ENCODE data around the gene SEC14L2. TPM values are rescaled to one million over a fixed set of nuclear protein-coding genes. Genes with fewer than 3 reads are reported as not detected.

The SEC14L2 gene
- total RNA-seq, 4 donors from 2014 or later = 7.8 to 45.9 (median 23.1) TPM; not detected in 1

- H3K27me3 ChIP-seq = no peaks in the 10 kb centered on the region
- H3K4me3 ChIP-seq = peak overlapping the region; percentile 46 to 66
- H3K27ac ChIP-seq = peak overlapping the region; percentile 83 to 86
- no peak for TF ChIP-seq CTCF (IDR thresholded peaks at IDR 0.05)
- TF ChIP-seq POLR2A (IDR thresholded peaks at IDR 0.05) = no peak
- intact Hi-C loops (cut with DNase I; ENCODE audit: low total_unique reads) = loop anchor here (5.0 kb wide), 2 partner anchors 99 to 124 kb away; partner anchors contain the start of gene CASTOR1
- DNase-seq = peak in 1 of 2 donors; percentile 45
- no peaks in the 10 kb centered on the region for H3K36me3 ChIP-seq
- peaks cover 0 to 4% of the 10 kb centered on the region in 2 donors for H3K4me1 ChIP-seq
- H3K9me3 ChIP-seq = no peaks in the 10 kb centered on the region
Observed at GRCh38 chr22:30386608-30386959, 10.2 kb upstream of the SEC14L2 start.

- peak in 1 of 2 donors; percentile 37 for TF ChIP-seq POLR2A (IDR thresholded peaks at IDR 0.05)
- TF ChIP-seq CTCF (IDR thresholded peaks at IDR 0.05) = peak; percentile 95 to 97 (median 96)
- Histone ChIP-seq H3K9me3 (no peaks in the 10 kb centered on the region), H3K4me1 (peaks cover 0 to 4% of the 10 kb centered on the region in 2 donors), H3K4me3 (peak within 1 kb of the TSS; percentile 46 to 66), H3K27ac (peak within 1 kb of the TSS; percentile 83 to 86), H3K27me3 (no peaks in the 10 kb centered on the region), H3K36me3 (no peaks in the 10 kb centered on the region)
- intact Hi-C loops (cut with DNase I; ENCODE audit: low total_unique reads) = loop anchor here (5.0 kb wide), 2 partner anchors 100 to 125 kb away; partner anchors contain the start of gene CASTOR1
- peak; percentile 77 to 89 for DNase-seq
Observed at GRCh38 chr22:30386960-30387827, 9.6 kb upstream of the SEC14L2 start, which contains the start of gene RNF215. TSS of gene RNF215 (minus strand) at chr22:30387411. CDS start at chr22:30387313, 98 bp downstream.

GRCh38 chr22:30390974-30391691 lies 5.7 kb upstream of the SEC14L2 start:
- intact Hi-C loops (cut with DNase I; ENCODE audit: low total_unique reads) = no loop called here
- Histone ChIP-seq H3K36me3 (no peaks in the 10 kb centered on the region), H3K27me3 (no peaks in the 10 kb centered on the region), H3K4me3 (no peak overlapping the region), H3K9me3 (no peaks in the 10 kb centered on the region), H3K27ac (no peak overlapping the region), H3K4me1 (peaks cover 0 to under 1% of the 10 kb centered on the region in 2 donors)
- peak in 1 of 2 donors; percentile 37 for DNase-seq
- TF ChIP-seq CTCF (IDR thresholded peaks at IDR 0.05) (peak; percentile 17 to 66 (median 52)), POLR2A (IDR thresholded peaks at IDR 0.05) (no peak)

- intact Hi-C loops (cut with DNase I; ENCODE audit: low total_unique reads) = no loop called here
- Histone ChIP-seq H3K4me1 (no peaks in the 10 kb centered on the region), H3K9me3 (no peaks in the 10 kb centered on the region), H3K36me3 (no peaks in the 10 kb centered on the region), H3K4me3 (no peak overlapping the region), H3K27ac (no peak overlapping the region), H3K27me3 (no peaks in the 10 kb centered on the region)
- no peak for TF ChIP-seq POLR2A (IDR thresholded peaks at IDR 0.05)
- TF ChIP-seq CTCF (IDR thresholded peaks at IDR 0.05) = no peak
- DNase-seq = no peak
Observed at GRCh38 chr22:30392661-30393321, 4.0 kb upstream of the SEC14L2 start.
